Renal cortex interstitium (tissue), 15 donors: ENCODE measurements around the gene CASTOR2. TPM values are rescaled to one million over a fixed set of nuclear protein-coding genes. Genes with fewer than 3 reads are reported as not detected.
"Not testable (repeated sequence)": the region's sequence is repeated elsewhere in the genome, so short reads cannot be mapped to it uniquely, and the experiment has no call there.

Experiments
- DNase-seq, 11 donors: peaks; one replicate each; pipeline ENCODE4 v3.0.0-alpha.2; 2013; ENCODE audit warnings: low read depth in 9 of 11, low spot score in 4 of 11; ENCODE audit errors: extremely low read depth in 1 of 11
- long read RNA-seq, 16 experiments: transcript quantifications; one replicate each; lab custom pipeline, GENCODE V29; 2026
- polyA plus RNA-seq, 3 donors: library from polyadenylated mRNA; unstranded; fragments of 120-200 nt; gene quantifications; one replicate each; pipeline ENCODE4 v1.2.1, GENCODE V29; 2013; ENCODE audit not compliant: insufficient read length in 3 of 3

Gene CASTOR2
- 1 to 10 TPM; 6.4 to 8.9 (median 8.1) TPM for polyA plus RNA-seq
- long read RNA-seq, donor 1: 0 reads
- long read RNA-seq, donor 2: 0 reads
- long read RNA-seq, donor 3, partial matches to known transcripts: 0 of 1 reads
- long read RNA-seq, donor 3, other reads (novel, unspliced or antisense): 0 of 1 reads
- long read RNA-seq, donor 4: 0 reads
- long read RNA-seq, donor 5: 0 reads
- long read RNA-seq, donor 6, partial matches to known transcripts: 39 of 53 reads
- long read RNA-seq, donor 6, other reads (novel, unspliced or antisense): 12 of 53 reads
- long read RNA-seq, donor 7: 0 reads
- long read RNA-seq, donor 8: 0 reads
- long read RNA-seq, donor 9, partial matches to known transcripts: 0 of 1 reads
- long read RNA-seq, donor 9, other reads (novel, unspliced or antisense): 0 of 1 reads
- long read RNA-seq, donor 10: 0 reads
- long read RNA-seq, donor 11: 0 reads
- long read RNA-seq, donor 12: 0 reads
- long read RNA-seq, donor 13: 0 reads
- long read RNA-seq, donor 14: 0 reads
- long read RNA-seq, donor 15: 0 reads
- long read RNA-seq, donor 16, partial matches to known transcripts: 0 of 1 reads
- long read RNA-seq, donor 16, other reads (novel, unspliced or antisense): 0 of 1 reads

DNA sequence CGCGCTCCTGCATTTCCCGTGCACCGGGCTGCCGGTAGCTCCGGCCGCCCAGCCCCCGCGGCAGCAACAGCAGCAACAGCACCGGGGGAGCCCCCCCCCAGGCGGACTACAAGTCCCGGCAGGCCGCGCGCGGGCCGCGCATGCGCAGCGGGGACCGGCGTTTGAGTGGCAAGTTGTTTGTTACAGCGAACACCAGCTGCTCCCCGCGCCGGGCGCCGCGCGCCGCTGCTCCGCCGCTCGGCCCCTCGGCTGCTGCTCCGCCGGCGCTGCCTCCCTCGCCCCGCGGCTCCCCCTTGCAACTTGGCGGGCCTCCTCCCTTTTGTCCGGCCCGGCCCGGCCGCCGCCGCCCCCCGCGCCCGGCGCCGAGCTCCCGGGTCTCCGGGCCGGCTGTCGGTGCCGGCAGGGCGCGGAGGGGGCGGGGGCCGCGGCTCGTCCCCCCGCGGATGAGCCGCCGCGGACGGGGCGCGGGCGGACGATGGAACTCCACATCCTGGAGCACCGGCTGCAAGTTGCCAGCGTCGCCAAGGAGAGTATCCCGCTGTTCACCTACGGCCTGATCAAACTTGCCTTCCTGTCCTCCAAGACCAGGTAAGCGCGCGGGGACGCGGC, at the start of gene CASTOR2:
Gene CASTOR2, plus strand, starts transcription at position 195 of the 609 bp plus-strand sequence. Its CDS starts 281 bp downstream, at position 476.
- not testable (repeated sequence) for DNase-seq

DNA sequence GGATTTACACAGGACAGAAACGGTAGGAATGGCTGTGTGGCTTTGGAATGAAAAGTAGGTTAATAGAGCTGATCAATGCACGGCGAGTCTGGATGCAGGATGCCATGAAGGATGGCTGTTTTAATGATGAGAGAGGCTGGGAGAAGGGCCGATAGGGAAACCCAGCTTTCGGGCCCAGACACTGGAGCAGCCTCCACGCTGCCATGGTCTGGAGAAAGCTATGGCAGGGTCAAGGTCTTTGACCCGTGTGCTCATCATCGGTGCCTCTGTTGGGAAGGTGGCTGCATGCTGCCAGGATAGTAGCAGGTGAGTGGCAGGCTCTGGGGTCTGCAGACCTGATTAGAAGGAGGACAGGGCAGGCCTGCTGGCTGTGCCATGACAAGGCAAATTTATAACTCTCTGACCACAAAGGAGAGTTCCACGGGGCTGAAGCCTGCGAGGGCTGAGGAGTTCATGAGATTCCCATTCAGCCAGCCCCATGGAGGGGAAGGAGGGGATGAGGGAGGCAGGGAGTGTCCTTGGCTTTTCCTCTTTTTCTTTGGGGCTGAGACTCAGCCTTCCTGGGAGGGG, 42.1 kb upstream of the CASTOR2 start:
- not testable (repeated sequence) for DNase-seq

DNA sequence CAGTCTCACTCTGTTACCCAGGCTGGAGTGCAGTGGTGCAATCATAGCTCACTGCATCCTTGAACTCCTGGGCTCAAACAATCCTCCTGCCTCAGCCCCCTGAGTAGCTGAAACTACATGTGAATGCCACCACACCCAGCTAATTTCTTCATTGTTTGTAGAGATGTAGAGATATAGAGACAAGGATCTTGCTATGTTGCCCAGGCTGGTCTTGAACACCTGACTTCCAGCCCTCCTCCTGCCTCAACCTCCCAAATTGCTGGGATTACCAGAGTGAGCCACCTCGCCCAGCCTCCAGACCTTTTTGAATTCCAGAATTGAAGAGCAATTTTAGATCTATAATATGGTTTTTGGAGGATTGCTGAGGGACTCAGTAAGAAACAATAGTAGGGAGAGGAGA, 40.9 kb upstream of the CASTOR2 start:
- DNase-seq: not testable (repeated sequence)

DNA sequence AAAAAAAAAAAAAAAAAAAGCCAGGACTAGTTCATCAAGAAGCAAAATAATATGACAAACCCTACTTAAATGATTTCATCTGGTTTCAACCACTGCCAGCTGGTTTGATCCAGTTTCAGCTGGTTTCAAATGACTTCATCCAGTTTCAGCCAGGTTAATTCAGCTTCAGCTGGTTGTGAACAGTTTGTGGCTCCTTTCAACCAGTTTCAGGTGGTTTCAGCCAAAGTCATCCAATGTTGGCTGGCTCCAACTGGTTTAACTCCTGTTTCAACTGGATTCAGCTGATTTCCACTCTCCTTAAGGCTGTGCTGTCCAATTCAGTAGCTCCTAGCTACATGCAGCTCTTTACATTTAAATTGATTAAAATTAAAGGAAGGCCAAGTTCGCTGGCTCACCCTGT, 37.5 kb upstream of the CASTOR2 start:
- not testable (repeated sequence) for DNase-seq

DNA sequence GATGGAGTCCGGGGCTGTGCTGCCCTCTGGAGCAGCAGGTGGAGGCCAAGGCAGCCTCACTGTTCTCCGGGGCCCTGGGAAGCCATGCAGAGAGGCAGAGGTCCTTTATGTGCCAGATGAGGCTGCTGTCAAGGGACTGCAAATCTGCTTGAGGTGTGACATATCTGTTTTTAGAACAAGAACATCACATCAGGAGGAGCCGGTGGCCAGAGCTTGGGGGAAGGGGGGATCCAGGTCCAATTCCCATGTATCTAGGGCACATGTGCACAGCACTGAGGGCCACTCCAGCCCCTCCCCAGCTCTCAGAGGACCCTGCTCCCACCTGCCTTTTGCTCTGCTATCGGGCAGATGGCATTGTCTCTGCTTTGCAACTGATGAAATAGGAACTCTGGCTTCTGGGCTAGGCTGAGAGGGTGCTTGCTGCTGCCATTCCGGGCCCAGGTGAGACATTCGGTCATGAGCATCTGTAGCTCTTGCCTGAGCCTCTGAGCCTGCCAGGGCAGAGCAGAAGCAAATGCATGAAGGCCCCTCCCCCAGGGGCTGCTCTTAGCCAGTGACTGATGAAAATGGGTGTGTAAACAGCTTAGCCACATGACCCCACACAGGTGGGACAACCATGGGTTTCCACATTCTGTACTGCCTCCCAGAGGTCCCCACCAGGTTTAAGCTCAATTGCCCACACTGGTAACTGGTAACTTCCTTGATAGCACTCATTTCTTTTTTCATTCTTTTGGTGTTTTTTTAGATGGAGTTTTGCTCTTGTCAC, 32.8 kb upstream of the CASTOR2 start:
- not testable (repeated sequence) for DNase-seq

DNA sequence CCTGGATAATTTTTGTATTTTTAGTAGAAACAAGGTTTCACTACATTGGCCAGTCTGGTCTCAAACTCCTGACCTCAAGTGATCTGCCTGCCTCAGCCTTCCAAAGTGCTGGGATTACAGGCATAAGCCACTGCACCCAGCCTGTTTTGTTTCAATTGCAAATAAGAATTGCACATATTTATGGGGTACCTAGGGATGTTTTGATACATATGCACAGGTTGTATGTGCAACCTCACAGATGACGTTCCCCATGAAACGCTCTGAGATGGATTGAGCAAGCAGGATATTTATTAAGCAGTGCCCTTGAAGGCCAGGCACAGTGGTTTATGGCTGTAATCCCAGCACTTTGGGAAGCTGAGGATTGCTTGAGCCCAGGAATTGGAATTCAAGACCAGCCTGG, 25.1 kb upstream of the CASTOR2 start:
- DNase-seq: not testable (repeated sequence)

DNA sequence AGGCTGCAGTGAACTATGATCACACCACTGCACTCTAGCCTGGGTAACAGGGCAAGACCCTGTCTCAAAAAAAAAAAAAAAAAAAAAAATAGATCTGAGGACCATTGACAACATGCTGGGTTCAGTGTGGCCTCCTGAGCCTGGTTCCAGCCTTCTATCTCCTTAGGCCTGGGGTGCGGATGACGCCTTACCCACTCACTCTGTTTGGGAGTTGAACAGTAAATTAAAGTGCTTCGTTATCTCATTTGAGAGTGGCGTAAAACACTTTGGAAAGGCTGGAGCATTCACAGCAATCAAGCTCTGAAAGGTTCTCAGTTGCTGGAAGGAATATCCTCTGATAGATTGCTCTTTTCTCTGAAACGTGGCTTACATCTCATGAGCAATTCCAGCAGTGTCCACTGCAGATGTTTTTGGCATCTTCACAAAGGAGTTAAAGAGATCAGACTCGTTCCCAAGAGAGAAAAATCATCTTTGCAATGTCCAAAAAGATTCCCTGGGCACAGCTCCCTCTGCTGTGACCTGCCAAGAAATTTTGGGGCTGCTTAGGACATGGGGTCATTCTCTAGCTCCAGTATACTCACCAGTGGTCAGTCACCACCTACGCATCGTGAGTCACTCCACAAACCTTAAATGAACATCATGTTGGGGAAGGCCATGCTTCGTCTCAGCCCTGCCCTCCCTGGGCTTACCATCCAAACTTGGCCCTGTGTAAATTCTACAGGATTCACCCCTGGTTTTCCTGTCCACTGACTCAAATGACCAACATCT, 23.0 kb upstream of the CASTOR2 start:
- not testable (repeated sequence) for DNase-seq

DNA sequence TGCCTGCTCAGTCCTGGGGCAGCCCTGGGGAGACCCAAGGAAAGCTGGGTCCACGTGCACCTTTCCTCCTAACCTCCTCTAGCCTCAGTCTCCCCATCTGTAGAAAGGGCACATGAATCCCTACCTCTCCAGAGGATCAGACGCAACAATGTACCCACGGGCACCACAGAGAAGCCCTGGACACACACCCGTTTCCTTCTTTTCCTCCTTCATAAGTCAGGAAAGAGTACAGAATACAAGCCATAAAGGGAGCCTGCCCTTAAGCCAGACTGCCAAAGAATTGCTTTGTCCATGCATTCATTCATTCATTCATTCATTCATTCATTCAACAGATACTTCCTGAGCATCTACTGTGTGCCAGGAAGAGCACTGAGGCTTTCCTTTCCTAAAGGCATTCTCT, 20.6 kb upstream of the CASTOR2 start:
- not testable (repeated sequence) for DNase-seq

DNA sequence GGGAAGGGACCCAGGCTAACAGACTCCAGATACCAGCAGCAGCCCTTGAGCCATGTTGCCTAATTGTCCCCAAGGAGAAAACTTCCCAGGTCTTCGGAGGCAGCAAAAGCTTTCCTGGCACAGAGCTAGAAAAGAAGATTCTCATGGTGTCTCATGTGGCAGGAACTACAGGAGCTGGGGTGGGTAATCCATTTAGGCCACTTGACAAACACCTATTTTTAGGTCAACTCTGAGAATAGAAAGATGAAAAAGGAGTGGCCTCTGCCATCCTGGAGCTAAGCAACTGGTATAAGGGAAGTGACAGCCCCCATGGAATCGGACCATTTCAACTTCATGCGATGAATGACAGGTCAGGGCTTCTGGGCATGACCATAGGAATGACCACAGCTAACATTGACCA, 16.8 kb upstream of the CASTOR2 start:
- DNase-seq: not testable (repeated sequence)

DNA sequence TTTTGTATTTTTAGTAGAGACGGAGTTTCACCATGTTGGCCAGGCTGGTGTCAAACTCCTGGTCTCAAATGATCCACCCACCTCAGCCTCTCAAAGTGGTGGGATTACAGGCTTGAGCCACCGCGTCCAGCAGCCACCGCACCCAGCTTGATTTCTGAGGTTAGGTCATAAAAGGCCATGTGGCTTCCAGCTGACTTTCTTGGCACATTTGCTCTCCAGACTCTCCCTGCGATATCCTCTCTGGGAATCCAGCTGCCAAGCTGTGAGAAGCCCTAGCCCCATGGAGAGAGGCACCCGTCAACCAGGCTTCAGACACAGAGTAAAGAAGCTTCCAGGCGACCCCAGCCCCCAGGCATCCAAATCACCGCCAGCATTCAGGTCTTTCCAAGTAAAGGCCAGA, 10.7 kb upstream of the CASTOR2 start:
- not testable (repeated sequence) for DNase-seq

DNA sequence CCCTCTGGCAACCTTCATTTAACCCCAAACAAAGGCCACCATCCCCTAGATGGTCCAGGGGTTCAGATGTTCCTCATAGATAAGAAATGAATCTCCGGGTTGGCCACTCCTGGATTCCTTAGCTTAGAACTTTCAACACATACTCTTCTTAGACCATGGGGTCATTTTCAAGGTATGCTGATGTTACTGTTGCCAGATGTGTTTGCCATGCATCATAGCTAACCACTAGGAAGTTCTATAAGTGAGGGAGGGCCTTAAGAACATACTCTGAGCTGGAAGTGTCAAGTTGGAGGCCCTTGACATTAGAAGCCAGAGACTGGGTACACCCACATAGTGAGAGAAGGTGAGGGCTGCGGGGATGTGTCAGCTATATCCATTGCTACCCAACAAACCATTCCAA, 6.2 kb upstream of the CASTOR2 start:
- not testable (repeated sequence) for DNase-seq

DNA sequence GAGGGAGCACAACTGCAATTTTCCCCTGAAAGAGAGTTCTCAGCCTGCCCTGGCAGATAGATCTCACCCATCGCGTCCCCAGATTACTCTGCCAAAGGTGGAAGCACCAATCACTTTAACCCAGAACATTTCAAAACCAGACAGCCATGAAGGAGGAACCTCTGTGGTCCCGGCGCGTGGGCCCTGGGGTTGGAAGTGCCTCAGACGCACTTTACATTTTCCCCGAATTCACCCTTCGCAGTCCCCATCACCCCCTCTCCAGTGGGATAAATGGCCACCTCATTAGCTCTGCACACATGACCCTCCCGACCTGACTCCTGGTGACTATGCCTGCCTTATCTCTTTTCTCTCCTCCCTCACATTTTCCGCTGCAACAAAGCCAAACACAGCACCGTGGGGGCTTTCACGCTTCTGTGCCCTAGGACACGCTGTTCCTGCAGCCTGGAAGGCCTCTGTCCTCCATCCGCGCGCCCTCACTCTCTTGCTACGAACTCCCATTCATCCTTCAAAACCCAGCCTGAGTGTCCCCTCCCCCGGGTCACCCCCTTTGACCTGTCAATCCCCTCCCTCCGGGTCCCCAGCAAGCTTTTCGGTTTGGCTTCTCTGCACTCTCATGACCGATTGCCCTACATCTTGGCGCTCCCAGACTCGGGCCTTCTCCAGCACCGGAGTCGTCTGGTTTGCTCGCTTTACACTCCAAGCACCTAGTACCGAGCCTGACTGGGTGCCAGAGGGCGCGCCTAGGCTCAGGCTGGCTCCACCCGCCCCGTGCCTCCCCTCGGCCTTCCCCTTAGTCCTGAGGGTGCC, 598 bp upstream of the CASTOR2 start:
- DNase-seq: not testable (repeated sequence)

DNA sequence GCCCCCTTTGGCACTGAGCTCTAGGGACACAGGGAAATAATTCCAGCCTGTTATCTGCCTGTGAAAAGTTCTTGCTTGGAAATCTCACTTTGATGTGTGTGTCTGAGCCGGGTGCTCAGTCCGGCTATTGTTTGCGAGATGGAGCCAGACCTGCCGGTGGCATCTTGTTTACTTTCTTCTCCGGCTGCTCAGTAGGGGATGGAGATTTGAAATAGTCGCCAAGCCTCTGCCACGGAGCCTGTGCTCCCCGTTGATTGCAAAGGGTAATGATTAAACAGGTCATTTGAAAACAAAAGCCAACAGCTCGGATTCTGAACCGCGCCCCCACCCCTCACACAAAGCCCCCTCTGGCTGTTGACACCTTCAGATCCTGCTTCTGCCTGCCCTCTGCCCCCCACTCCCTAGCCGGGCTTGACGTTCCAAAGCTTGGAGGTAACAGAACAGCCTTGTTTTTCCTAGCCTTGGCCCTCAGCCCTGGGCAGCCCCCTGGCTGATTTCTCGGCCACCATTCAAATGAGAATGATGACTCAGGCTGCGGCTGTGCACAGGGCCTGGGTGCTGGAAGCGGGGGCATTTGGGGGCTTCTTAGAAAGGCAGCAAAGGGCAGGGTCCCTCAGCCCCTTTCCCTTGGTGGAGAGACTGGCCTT, 1.8 kb downstream of the CASTOR2 start:
- DNase-seq: not testable (repeated sequence)

DNA sequence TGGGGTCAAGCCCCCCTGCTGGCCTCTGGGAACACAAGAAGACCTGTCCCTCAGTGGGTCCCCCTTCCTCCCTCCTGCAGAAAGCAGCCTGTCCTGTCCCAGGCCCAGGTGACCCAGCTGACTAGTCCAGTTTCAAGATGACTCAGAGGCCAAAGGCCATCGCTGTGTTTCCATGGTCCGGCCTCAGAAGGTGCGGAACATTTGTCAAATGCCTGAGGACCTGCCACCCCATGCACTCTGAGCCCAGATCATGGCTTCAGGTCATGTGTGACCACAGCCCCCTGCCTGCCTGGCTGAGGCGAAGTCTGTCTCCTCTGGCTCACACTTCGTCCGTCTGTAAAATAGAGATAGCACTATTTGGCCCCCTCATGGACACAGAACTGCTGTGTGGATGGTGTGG, 2.4 kb downstream of the CASTOR2 start:
- DNase-seq: not testable (repeated sequence)

DNA sequence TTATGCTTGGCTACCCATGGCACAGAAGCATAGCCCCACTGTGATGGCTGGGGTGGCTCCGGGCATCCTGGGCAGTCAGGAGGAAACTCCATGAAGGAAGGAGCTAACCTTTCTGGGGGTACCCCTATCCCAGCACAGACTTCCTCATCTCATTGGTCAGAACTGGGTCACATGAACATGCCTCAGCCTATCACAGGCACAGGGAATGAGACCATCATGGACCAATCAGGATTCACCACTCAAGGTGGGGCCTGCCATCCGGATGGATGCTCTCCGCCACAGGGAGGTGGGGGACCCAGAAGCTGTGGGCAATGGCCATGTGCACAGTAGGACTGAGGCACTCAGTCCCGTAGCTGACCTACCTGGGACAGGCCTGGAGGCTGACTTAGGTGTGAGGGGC, 6.9 kb downstream of the CASTOR2 start:
- not testable (repeated sequence) for DNase-seq

DNA sequence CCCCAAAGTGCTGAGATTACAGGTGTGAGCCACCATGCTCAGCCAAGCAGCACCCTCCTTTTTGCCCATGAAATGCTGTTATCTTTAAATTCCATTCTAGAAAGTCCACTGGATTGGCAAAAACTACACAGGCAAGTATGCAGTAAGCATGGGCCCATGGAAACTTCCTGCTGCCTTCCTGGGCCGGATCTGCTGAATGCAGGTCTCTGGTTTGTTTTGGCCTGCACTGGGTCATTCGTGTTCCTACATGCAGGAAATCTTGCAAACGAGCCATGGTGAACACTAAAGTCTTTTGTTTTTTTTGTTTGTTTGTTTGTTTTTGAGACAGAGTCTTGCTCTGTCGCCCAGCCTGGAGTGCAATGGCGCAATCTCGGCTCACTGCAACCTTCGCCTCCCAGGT, 7.9 kb downstream of the CASTOR2 start:
- not testable (repeated sequence) for DNase-seq

DNA sequence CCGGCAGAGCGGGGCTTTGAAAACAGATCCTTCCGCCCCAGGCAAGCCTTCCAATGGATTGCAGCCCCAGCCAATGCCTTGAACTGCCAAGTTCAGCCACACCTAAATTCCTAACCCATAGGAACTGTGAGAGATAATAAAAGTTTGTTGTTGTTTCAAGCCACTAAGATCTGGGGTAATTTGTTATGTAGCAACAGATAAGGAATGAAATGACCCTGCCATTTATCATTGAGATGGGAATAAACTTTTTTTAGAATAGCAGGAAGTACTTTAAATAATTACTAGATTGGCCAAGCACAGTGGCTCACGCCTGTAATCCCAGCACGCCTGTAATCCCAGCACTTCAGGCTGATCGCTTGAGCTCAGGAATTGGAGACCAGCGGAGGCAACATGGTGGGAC, 11.5 kb downstream of the CASTOR2 start:
- not testable (repeated sequence) for DNase-seq
